UCSD-AML1 (cell line): ENCODE measurements around the gene PARVG.
"Not testable (repeated sequence)": the region's sequence is repeated elsewhere in the genome, so short reads cannot be mapped to it uniquely, and the experiment has no call there.

ENCODE experiments used
- DNase-seq: peaks from one replicate; lab custom pipeline; 2025; ENCODE audit not compliant: unreplicated experiment; lab: John Stamatoyannopoulos, UW

The PARVG gene

GRCh38 chr22:44211946-44212930 is 31.5 kb downstream of the PARVG start:
- DNase-seq, result no peak

GRCh38 chr22:44212936-44213335 is 32.2 kb downstream of the PARVG start:
- no peak for DNase-seq

- DNase-seq, result no peak
These were observed 32.8 kb downstream of the PARVG start for GRCh38 chr22:44213489-44214043.

GRCh38 chr22:44214187-44214586 is 33.5 kb downstream of the PARVG start:
- no peak for DNase-seq

GRCh38 chr22:44214764-44215163 is 34.0 kb downstream of the PARVG start:
- DNase-seq, result no peak

GRCh38 chr22:44215287-44215686 is 34.6 kb downstream of the PARVG start:
- DNase-seq, result no peak

- no peak for DNase-seq
These were observed 36.6 kb downstream of the PARVG start for GRCh38 chr22:44217346-44217745.

- no peak for DNase-seq
These were observed 37.3 kb downstream of the PARVG start for GRCh38 chr22:44218071-44218470.

GRCh38 chr22:44219101-44219870 is 38.6 kb downstream of the PARVG start:
- DNase-seq, result no peak

GRCh38 chr22:44220727-44221680 is 40.3 kb downstream of the PARVG start:
- no peak for DNase-seq

- DNase-seq, result no peak
These were observed 41.2 kb downstream of the PARVG start for GRCh38 chr22:44221710-44222475.

- no peak for DNase-seq
These were observed 43.4 kb downstream of the PARVG start for GRCh38 chr22:44224166-44224565.

- no peak for DNase-seq
These were observed 44.5 kb downstream of the PARVG start for GRCh38 chr22:44225091-44225689.

GRCh38 chr22:44225812-44226211 is 45.1 kb downstream of the PARVG start:
- no peak for DNase-seq

- DNase-seq, result no peak
These were observed 48.6 kb downstream of the PARVG start for GRCh38 chr22:44229331-44229730.

GRCh38 chr22:44229809-44230208 is 49.1 kb downstream of the PARVG start:
- DNase-seq, result no peak

- no peak for DNase-seq
These were observed 50.5 kb downstream of the PARVG start for GRCh38 chr22:44231233-44231632.

- not testable (repeated sequence) for DNase-seq
These were observed 53.6 kb downstream of the PARVG start for GRCh38 chr22:44234372-44234771.

- no peak for DNase-seq
These were observed 56.6 kb downstream of the PARVG start for GRCh38 chr22:44237290-44237689.
